IPS-NIHi7 (cell line): ENCODE results near the gene SLC1A3.
"Not testable (repeated sequence)": the region's sequence is repeated elsewhere in the genome, so short reads cannot be mapped to it uniquely, and the experiment has no call there.

Experiments used
- DNase-seq: peaks from one replicate; pipeline ENCODE4 v3.0.0; 2012; ENCODE audit warnings: mixed read lengths; ENCODE audit errors: extremely low spot score

SLC1A3 gene

GRCh38 chr5:36606428-36607113 lies at the start of gene SLC1A3:
TSS of gene SLC1A3 (plus strand) at chr5:36606606. CDS start at chr5:36608424, 1,818 bp downstream.
- peak; percentile 72 for DNase-seq

GRCh38 chr5:36558641-36559040 lies 47.8 kb upstream of the SLC1A3 start:
- DNase-seq, result no peak

GRCh38 chr5:36561601-36562000 lies 44.8 kb upstream of the SLC1A3 start:
- DNase-seq, result no peak

DNA sequence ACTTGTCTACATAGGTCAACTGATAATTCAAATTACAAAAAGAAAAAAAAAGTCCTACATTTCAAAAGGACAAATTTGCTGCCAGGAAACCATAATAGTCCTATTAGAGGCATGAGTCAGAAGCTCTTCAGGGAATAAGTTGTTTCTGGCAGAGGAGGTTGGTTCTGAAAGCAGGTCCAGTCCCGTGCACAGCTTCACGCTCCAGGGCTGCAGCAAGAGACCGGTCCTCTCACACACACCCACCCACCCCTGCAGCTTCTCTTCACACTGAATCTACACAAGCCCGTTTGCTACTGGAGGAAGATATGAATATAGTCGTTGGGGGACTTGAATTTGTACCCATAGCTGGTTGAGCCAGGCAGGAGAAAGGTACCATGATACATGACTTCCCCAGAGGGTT lies 36.9 kb upstream of the SLC1A3 start:
- DNase-seq, result no peak

DNA sequence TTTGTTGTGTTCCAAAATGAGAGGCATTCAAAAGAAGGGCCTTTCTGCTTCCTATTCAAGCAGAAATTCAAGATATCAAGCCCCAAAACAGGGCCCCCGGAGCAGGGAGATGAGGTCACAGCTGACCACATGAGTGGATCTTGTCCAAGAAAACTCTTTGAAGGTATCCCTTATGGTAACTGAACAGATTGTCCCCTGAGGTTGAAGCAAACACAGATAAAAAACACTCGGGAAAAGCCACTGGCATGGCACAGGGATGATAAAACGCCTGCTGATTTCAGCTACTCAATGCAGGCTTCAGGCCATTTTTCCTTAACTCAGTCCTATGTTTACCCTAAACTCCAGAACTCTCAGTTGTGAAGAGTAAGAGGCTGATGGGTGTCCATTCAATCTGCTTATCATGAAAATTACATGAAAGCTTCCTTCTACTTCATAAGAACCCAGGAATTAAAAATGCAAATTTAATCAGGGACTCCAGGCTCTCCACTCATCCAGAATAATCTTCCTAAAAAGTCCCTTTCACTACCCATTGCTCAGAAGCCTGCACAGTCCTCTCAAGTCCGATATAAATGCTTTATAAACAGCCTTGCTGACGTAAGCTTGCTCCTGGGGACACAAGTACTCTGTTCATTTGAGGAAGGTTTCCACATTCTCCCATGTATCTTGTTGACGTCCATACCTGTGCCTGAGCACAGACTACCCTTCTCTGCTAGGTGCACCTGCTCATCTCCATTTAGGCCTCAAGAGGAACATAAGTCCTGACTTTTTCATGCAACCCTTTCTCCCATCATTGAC lies 35.9 kb upstream of the SLC1A3 start:
- DNase-seq, result no peak

- DNase-seq, result no peak
Measured at GRCh38 chr5:36571401-36572042, 34.9 kb upstream of the SLC1A3 start.

- no peak for DNase-seq
Measured at GRCh38 chr5:36573438-36573837, 33.0 kb upstream of the SLC1A3 start.

- DNase-seq, result no peak
Measured at GRCh38 chr5:36575361-36575781, 31.0 kb upstream of the SLC1A3 start.

- no peak for DNase-seq
Measured at GRCh38 chr5:36576721-36577120, 29.7 kb upstream of the SLC1A3 start.

DNA sequence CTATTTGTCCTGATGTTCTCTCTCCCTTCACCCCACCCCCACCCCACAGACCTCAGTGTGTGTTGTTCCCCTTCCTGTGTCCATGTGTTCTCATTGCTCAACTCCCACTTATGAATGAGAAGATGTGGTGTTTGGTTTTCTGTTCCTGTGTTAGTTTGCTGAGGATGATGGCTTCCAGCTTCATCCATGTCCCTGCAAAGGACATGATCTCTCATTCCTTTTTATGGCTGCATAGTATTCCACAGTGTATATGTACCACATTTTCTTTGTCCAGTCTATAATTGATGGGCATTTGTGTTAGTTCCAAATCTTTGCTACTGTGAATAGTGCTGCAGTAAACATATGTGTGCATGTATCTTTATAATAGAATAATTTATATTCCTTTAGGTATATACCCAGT lies 26.5 kb upstream of the SLC1A3 start:
- DNase-seq, result not testable (repeated sequence)

- DNase-seq, result no peak
Measured at GRCh38 chr5:36581070-36581469, 25.3 kb upstream of the SLC1A3 start.

DNA sequence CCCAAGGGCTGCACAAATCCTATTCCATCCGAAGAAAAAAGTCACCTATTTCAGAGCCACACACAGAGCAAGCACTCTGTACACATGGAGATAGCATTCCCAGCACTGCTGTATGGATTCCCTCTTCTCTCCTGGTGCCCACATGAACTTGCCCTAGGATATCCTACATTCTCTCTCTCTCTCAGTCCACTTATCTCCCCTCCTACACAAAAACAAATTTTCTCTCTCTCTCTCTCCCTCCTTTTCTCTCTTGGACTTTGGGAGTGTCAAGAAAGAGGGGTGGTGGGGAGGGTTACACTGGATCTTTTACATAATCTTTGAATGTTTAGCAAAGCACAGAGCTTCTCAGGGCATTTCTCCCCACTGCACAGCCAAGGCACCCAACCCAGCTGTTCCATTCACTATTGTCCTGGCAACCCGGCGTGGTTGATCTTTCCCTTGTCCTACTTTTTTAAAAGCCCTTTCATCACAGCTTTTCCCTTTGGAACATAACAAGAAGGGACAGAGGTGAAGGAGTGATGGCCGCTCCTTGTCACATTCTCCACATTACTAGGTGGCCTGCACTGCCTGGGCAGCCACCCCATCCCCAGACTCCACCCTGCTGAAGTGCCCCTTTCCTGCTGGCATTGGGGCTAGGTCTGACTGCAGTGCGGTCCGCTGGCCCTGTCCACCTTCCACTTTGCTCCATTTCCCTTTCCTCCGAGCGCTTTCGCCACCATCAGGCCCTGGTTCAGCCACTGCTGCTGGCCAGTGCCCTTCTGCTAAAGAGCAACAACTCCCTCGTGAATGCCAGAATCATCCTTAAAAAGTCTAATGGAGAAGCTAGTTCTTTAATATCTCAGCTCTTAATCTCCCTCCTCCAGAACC lies 22.2 kb upstream of the SLC1A3 start:
- no peak for DNase-seq

GRCh38 chr5:36585701-36586100 lies 20.7 kb upstream of the SLC1A3 start:
- DNase-seq, result no peak

DNA sequence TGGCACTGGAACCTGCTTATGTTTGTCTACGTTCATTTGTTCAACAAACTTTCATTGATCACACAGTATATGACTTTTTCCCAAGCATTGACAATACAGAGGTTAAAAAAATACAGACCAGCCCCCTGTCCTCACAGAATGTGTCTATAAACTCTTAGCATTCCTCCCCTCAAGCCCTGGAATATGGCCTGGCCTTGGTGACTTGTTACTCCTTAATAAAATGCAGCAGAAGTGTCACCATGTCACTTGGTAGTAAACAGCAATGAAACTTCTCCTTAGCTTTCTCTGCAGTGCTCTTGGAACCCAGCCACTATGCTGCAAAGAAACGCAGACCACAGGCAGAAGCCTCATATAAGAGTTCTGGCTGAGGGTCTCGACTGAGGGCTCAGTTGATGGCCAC lies 19.1 kb upstream of the SLC1A3 start:
- DNase-seq, result no peak

DNA sequence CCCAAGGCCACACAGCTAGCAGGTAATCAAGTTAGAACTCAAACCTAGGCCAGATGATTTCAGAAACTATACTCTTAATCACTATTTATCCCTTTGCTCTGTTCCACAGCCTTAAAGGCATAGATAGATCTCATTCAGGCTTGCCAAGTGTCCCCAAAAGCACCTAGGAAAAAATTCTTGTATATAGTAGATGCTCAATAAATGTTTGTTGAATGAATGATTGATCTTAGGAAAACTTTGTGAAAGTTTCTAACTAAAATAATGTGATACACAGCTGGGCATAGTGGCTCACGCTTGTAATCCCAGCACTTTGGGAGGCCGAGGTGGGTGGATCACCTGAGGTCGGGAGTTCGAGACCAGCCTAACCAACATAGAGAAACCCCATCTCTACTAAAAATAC lies 16.7 kb upstream of the SLC1A3 start:
- DNase-seq, result not testable (repeated sequence)

DNA sequence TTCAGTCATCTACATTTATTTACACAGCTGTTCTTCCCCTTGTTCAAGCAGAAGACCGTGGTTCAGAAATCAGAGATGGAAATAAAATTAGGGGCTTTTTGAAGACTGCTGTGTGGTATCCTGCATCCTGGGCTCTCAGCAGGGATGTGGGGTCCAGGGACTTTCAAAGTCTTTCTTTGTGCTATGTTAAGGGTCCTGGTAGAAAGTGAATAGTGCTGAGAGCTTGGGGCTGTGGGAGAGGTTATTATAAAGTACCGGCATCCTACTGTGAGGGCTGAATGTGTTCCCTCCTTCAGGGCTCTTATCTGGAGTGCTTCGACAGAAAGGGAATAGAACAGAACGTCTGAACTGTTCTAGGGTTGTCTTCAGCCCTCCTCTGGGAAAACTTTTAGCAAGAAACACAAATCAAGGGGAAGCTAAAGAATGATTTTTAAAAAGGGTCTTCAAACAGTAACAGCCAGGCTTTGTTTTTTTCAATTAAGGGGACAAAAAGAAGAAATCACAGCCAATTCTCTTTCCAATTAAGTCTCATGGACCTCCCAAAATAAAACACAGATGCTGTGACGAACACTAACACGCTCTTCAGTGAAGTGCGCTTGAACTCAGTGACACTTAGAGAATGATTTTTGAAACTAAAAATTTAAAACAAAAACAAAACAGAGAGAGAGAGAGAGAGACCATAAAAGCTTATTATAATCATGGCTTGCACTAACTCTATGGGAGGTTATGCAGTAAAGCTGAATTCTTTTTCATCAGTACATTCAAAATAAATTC lies 15.7 kb upstream of the SLC1A3 start:
- DNase-seq, result peak; percentile 26

- DNase-seq, result no peak
Measured at GRCh38 chr5:36593867-36594266, 12.5 kb upstream of the SLC1A3 start.

GRCh38 chr5:36596247-36596646 lies 10.2 kb upstream of the SLC1A3 start:
- DNase-seq, result peak; percentile 51

- DNase-seq, result no peak
Measured at GRCh38 chr5:36596756-36597155, 9.7 kb upstream of the SLC1A3 start.

- no peak for DNase-seq
Measured at GRCh38 chr5:36598045-36598444, 8.4 kb upstream of the SLC1A3 start.
